ENCODE results near the gene CNTNAP2.
"Not testable (repeated sequence)": the region's sequence is repeated elsewhere in the genome, so short reads cannot be mapped to it uniquely, and the experiment has no call there.

Gene CNTNAP2

DNA sequence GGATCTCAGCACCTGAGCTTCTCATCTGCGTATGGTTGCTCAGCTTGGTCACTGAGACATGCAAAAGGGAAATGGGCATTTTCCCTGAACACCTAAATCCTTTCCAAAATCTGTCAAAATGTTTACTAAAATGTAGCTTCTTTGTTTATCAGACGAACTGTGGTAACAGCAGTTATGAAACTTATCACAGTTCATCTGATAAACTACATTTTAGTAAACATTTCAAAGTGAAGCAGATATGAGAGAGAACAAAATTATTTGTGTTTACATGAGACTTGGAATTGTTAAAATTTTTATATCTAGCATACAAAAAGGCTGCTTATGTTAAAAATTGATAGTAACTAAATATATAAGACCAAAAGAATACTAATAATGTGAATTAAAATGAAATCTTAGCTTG, 1900.5 kb downstream of the CNTNAP2 start:
- DNase-seq, result no peak

DNA sequence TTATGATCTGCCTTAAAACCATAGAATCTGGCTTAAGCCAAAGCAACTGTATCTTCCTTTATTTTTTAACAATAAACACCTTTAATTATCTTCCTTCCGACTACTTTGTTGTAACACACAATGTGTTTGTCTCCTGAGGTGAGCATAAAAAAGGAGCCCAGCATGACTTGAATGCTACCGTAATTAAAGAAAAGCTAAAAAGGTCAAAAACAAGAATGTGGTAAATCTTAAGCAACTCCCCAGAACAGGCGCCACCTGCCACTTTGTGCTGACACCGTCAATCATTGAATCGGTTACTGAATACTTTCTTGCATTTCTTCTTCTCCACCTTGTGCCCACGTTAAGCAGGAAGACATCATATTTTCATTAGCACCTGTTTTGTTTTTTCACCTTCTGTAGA, 1904.1 kb downstream of the CNTNAP2 start:
- DNase-seq, result no peak

DNA sequence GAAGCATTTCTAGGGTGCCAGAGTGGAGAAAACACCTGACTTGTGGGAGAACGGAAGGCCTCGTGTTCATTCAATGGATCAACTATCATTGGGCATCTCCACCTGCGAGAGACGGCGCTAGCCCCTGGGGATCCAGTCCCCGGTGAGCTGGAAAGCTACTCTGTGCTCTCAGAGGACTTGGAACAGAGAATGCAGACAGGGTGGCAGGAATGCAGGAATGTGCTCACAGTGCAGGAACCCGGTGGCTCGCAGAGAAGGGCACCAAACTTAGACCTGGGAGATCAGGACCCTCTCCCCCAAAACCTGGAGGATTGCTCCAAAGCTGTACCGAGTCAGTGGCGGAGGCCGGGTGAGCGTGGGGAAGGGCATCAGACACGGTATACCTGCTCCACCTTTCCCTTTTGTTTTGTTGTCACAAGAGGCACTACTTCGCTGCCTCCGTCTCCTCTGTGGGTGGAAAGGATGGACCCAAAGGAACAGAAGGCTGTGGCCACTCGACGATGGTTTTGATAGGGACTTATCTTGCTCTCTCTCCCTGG, 1905.0 kb downstream of the CNTNAP2 start:
- DNase-seq, result no peak

DNA sequence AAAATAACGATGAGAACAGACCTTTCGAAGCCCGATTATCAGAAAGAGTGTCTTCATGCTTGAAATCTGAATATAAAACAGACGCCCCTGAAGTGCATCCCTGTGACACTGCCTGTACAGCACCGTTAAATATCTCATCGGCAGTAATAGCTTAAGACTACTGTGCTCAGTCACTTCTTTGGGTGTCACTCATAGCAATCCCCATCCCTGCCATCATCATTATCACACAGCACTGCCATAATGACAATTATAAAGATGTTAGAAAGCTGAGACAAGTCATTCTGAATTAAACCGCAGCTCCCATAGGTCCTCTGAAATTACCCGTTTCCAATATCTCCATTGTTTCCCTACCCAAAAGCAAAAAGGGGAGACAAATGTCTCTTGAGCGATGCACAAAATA, 1906.2 kb downstream of the CNTNAP2 start:
- no peak for DNase-seq

DNA sequence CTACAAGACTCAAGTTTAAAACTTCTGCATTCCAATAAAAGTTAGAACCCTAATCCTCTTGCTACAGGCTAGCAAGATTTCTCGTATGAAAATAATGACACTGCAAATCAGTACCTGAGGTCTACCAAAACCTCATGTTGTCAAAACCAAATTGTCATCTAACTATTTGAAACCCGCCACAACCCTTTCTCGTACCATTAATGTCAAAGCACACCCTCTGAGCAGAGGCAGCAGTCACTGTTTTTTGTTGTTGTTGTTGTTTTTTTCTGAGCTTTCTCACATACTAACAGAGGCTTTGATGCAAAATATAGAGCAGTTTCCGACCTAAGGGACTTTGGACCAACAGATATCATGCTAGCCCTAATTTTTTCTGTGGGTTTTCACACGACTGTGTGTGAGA, 1910.1 kb downstream of the CNTNAP2 start:
- DNase-seq, result no peak

DNA sequence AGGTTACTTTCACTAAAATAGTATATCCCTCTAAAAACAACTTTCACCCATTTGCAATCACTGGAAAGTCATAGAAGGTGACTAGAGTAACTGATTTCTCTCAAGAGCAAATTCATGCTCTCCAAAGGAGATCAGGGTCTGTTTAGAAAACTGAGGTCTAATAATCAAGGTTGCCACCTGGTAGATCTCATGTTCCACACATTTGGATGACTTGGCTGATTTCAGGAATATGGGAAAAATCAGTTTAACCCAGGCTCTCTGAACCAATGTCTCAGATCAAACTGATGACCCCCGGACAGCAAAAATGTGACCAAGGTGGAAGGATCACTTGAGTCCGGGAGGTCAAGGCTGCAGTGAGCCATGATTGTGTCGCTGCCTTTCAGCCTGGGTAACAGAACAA, 1911.6 kb downstream of the CNTNAP2 start:
- no peak for DNase-seq

DNA sequence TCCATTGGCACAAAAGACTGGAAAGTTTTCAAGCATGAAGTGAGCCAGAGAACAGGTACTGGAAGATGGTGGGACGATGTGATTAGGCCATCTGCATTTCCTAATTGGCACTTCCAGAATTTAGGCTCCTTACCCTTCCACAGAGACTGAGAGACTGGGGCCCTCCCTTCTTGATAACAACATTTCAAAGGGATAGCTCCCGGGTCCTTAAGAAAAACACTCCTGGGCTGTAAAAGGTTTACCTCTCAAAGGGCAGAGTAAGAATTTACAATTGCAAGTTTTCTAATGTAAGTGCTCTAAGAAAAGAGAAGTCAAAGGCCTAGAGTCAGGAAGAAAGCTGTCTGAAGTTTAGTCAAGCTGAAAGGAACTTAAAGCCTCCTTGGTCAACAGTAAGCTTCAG, 1914.4 kb downstream of the CNTNAP2 start:
- no peak for DNase-seq

DNA sequence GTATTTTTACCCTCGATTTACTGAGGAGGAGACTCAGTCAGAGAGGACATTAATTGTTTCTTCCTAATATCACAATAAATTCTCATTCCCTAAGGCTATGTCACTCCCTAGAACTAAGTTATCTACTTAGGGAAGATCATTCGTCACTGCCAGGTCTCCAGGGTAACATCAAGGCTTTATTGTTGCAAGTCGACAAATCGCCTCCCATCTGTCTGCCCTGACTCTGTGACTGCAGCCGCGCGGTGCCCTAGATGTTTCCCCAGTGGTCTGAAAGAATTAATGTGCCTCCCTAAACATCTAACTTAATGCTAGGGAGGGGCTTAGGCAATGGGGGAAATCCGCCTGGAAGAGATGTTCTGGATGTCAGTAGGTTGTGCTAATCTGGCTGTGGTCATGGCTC, 1915.2 kb downstream of the CNTNAP2 start:
- no peak for DNase-seq

DNA sequence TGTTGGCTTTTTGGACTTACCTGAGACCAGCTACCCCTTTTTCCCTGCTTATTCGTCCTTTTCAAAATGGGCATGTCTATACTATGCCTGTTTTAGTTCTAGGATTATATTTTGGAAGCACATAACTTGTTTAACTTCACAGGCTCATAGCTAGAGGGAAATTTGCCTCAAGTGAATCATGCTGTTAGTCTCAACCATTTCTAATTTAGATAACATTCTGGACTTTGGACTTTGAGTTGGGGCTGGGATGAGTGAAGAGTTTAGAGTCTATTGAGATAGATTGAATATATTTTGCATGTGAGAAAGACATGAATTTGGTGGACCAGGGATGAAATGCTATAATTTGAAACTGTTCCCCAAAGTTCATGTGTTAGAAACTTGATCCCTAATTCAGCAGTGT, 1919.3 kb downstream of the CNTNAP2 start:
- no peak for DNase-seq

DNA sequence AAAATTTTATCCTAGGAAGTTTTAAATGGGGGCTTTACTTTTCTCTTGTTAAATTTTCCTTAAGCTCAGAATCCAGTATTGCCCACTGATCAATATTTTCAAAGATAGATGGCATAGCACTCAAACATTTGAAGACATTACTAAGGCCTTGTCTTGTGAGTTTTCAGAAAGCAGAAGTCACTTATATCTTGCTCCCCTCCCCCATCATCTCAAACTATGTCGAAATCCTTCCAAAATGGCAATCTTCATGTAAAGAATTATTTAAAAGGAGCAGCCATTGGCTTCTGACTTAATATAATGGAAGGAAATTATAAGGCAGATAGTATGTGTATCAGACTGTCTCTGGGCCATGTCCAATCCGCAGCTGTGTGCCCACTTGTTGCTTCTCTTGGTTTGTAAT, 1920.4 kb downstream of the CNTNAP2 start:
- DNase-seq, result no peak

DNA sequence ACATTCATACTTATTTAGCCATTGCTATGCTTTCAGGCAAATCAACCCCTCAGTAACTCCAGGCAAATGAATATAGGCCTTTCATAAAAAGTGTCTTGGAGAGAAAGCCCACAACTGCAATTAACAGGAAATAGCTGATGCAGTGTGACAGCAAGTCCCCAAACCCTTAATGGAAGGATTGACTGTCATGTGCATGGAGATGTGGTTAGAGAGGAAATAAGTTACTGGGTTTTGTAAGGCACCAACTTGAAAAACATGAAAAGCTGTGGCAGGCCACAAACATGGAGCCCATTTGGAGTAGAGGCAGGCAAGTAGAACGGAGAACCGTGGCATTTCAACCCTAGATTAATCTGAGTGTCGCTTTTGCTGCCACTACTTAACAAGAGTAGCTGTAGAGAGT, 1924.6 kb downstream of the CNTNAP2 start:
- no peak for DNase-seq

DNA sequence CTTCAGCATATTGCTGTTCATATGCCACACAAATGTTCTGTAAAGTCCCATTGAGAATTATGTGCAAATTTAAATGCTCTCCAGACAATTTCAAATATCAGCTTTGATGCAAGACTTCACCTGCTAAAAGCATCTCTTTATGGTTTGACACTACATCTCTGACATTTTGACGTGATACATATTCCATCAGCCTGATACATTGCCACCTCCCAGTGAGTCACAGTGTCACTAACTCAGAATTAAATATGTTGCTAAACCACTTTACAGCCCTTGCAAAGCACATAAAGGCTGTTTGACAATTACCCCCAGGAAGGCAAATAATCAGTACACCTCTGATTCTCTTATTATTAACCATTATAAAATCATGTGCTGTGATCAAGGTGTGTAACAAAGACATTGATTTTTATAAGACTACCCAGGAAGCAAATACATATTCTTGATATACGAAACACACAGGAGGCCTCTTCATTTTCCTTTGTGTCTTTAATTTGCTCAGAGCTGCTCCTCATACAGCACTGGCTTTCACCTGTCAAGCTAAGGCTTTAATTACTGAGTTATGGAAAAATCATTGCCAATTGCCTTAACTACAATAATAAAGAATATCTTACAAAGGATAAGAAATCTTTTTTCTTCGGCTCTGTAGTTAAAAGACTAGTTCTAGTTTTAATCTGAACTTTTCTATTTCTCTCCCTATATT, 1926.5 kb downstream of the CNTNAP2 start:
- DNase-seq, result peak; percentile 69

DNA sequence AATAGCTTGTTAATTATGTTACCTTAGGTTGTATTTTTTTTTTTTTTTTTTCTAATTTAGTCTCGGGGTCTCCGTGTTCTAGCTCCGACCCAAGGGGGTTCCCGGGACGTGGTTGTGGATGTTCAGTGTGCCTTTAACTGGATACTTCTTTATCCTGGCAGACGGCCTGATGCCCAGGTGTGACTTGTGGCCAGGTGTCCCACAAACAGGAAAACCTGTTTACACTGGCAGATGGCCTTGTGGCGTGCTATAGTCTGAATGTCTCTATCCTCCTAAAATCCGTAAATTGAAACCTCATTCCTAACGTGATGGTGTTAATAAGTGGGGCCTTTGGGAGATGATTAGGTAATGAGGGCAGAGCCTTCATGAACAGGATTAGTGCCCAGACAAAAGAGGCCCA, 1927.6 kb downstream of the CNTNAP2 start:
- peak; percentile 46 for DNase-seq

DNA sequence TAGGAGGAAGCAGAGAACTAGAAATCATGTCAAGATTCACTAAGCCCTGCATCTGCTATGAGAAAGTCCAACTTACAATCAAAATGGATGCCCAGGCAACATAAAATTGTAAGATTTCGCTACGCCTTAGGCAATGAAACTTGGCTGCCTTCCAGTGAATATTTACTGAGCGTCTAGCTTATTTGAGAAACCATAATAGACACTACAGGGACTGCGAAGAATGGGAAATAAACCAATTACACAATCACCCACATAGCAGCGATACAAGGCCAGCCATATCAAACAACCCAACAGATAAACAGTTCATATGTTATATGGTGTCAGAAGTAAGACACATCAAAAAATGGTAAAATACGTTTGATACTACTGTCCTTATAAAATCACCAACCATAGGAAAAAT, 1928.9 kb downstream of the CNTNAP2 start:
- peak; percentile 41 for DNase-seq

DNA sequence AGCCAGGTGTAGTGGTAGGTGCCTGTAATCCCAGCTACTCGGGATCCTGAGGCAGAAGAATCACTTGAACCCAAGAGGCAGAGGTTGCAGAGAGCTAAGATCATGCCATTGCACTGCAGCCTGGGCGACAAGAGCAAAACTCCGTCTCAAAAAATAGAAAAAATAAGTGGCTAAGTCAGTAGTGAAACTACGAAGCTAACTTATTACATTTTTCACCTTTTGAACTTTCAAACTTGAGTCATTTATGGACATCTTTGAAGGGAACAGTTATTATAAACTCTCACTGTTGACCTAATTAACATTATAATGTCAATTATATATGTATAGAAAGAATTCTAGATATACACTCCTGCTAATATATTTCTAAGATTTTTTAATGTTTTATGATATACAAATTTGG, 1932.5 kb downstream of the CNTNAP2 start:
- DNase-seq, result no peak

DNA sequence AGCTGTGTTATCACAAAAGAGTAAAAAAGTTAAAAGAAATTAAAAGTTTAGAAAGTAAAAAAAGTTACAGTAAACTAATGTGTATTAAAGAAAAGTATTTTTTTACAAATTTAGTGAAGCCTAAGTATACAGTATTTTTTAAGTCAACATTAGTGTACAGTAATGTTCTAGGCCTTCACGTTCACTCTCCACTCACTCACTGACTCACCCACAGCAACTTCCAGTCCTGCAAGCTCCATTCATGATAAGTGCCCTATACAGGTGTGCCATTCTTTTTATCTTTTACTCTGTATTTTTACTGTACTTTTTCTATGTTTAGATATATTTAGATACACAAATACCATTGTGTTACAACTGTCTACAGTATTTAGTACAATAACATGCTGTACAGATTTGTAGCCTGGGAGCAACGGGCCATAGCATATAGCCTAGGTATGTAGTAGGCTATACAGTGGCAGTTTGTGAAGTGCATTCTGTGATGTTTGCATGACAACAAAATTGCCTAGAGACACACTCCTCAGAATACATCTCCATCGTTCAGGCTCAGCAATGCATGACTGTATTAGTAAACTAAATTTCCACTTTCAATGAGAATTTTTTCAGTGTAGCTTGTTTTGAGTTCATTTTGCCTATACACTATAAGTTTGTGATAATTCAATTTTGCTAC, 1934.0 kb downstream of the CNTNAP2 start:
- DNase-seq, result peak; percentile 21

DNA sequence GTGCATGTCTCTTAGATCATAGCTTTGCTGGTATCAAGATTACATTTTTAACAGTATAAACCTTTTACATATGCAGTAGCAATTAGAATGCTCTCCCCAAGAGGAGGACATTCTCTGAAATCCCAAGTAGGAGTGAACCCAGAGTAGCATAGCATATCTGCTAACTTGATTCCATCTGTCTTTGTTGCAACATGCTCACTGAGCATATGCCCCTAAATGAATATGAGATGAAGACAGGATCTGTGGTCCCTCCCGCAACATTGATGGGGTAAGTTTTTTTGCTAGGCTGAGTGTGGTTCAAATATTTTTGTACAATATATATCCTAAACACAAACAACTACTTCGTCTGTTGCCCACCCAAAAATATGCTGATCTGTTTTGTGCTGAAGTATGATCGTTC, 1939.8 kb downstream of the CNTNAP2 start:
- no peak for DNase-seq

DNA sequence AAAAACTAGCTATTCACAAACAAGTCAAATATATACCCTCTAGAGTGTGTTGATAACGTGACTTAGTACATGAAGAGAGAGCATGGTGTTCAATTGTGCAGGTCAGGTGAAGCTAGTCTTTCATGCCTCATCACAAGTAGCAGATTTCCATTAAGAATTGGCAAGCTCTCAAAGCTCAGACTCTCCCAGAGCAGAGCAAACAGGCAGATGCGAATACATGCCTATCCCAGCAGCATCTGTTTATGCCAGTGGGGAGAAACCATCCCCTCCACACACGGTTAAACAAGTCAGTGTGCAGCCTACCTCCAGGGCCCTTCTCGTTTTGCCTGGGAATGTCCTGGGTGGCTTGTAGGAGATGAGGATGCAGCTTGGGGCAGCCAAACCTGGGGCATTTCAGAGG, 1941.5 kb downstream of the CNTNAP2 start:
- DNase-seq, result peak; percentile 58

DNA sequence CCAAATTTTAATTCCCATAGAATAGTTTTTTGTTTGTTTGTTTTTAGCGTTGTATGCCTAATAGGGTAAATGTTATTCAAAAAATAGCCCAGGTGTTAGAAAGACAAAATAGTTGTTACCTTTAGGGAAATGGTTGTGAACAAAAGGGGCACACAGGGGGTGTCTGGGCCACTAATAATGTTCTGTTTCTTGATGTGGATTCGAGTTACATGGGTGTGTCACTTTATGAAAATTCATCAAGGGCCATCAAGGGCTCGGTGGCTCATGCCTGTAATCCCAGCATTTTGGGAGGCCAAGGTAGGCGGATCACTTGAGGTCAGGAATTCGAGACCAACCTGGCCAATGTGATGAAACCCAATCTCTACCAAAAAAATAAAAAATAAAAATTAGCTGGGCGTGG, 1942.2 kb downstream of the CNTNAP2 start:
- DNase-seq, result no peak

DNA sequence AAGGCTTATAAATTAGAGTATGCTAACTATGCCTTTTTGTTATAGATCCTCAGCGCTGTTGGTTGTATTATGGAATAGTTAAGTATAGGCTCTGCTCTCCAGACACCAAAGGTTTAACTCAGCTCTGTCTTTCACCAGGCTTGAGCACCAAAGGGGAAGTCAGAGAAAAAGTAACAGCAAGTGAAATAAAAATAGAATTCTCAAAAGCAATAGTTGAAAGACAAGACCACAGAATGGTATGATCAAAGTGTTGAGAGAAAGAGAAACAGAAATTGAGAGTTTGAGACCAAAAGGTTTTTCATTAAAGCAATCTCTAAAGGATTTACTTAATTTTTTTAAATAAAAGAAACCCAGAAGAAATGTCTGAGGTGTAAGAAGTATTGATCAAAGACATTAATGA, 1944.1 kb downstream of the CNTNAP2 start:
- DNase-seq, result no peak

DNA sequence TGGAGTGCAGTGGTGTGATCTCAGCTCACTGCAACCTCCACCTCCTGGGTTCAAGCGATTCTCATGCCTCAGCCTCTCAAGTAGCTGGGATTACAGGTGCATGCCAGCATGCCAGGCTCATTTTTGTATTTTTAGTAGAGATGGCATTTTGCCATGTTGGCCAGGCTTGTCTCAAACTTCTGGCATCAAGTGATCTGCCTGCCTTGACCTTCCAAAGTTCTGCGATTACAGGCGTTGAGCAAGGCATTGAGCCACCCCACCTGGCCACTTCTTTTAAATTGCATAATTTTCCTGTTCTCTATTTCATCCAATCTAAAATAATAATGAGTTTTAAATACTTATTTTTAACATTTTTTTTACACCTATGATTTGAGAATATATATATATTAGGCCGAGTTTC, 1961.5 kb downstream of the CNTNAP2 start:
- DNase-seq, result not testable (repeated sequence)

DNA sequence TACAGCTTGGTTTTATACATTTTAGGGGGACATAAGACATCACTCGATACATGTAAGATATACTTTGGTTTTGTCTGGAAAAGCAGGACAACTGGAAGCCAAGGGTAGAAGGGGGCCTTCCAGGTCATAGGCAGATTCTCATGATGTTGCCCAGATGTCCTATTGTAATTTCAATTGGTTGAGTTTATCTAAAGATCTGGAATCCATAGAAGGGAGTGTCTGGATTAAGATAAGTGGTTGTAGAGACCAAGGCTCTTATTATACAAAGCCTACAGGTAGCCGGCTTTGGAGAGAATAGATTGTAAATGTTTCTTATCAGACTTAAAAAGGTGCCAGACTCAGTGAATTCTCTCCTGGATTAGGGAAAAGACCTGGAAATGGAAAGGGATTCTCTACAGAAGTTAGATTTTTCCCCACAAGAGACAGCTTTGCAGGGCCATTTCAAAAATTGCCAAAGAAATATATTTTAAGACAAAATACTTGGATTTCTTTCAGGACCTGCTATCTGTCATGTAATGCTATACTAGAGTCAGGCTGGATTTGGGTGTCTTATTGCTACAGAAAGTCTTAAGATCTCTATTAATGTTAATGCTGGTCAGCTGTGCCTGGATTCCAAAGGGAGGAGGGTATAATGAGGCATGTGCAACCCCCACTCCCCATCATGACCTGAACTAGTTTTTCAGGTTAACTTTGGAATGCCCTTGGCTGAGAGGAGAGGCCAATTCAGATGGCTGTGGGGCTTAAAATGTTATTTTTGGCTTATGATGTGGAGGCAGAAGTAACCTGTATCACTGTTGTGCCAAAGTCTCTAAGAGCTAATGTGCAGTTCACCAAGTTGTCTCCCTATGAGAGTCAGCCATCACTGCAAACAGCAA, 1962.8 kb downstream of the CNTNAP2 start:
- no peak for DNase-seq

DNA sequence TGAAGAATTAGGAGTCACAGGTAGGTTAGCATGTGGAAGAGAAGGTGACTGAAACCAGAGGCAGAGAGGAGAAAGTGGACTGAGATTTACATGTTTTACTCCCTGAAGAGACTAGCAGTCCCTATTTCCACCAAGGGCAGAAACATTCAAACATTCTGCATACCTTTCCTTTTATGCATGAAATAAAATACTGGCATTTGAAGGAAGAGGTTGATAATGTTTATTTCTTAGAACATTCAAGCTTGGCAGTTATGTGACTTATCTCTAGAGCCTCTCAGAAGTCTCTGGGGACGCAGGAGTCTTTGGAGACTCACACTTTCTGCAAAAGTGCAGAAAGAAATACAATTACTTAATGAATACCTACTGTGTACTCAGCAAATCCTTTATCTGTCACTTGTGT, 1966.8 kb downstream of the CNTNAP2 start:
- DNase-seq, result no peak

DNA sequence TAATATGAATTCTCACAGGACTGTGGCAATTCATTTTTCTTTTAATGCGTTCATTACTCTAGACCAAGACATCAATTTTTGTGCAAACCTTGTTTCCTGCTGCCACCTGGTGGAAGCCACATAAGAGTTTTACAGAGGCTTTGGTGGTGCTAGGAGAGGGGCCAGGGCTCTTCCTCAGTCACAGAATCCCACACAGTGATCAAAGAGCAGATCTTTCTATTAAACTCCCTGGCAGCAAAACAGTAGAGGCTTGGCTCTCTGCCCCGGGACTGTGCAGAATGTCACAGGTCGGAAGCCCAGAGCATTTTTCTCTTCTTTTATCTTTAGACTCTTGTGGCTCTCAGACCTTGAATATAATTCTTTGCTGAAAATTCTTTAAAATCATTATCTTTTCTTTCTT, 1967.5 kb downstream of the CNTNAP2 start:
- peak; percentile 55 for DNase-seq

All from NCI-H510A treated with DMSO at 0.1 percent for 48 hours (cell line).